Measurements from ENCODE around the gene ATP6V1F.

The ATP6V1F gene

GRCh38 chr7:128867842-128868623 is 5.4 kb downstream of the ATP6V1F start:
- no peak for DNase-seq (ENCODE audit: low read depth, low spot score)

- DNase-seq (ENCODE audit: low read depth, low spot score) = no peak
These were observed 6.0 kb downstream of the ATP6V1F start for GRCh38 chr7:128868624-128869137.

GRCh38 chr7:128869138-128869943 is 6.7 kb downstream of the ATP6V1F start:
- no peak for DNase-seq (ENCODE audit: low read depth, low spot score)

- DNase-seq (ENCODE audit: low read depth, low spot score) = no peak
These were observed 7.3 kb downstream of the ATP6V1F start for GRCh38 chr7:128869944-128870285.

- DNase-seq (ENCODE audit: low read depth, low spot score) = no peak
These were observed 8.4 kb downstream of the ATP6V1F start for GRCh38 chr7:128871050-128871449.

- no peak for DNase-seq (ENCODE audit: low read depth, low spot score)
These were observed 9.8 kb downstream of the ATP6V1F start for GRCh38 chr7:128872394-128872824.

- DNase-seq (ENCODE audit: low read depth, low spot score) = no peak
These were observed 10.6 kb downstream of the ATP6V1F start for GRCh38 chr7:128873234-128873633.

GRCh38 chr7:128874140-128875031 is 11.7 kb downstream of the ATP6V1F start:
- no peak for DNase-seq (ENCODE audit: low read depth, low spot score)

GRCh38 chr7:128875523-128875948 is 12.9 kb downstream of the ATP6V1F start:
- DNase-seq (ENCODE audit: low read depth, low spot score) = no peak

GRCh38 chr7:128876127-128876526 is 13.5 kb downstream of the ATP6V1F start:
- no peak for DNase-seq (ENCODE audit: low read depth, low spot score)

- DNase-seq (ENCODE audit: low read depth, low spot score) = no peak
These were observed 13.9 kb downstream of the ATP6V1F start for GRCh38 chr7:128876586-128876977.

- DNase-seq (ENCODE audit: low read depth, low spot score) = no peak
These were observed 14.5 kb downstream of the ATP6V1F start for GRCh38 chr7:128876978-128877755.

GRCh38 chr7:128877756-128878120 is 15.1 kb downstream of the ATP6V1F start:
- no peak for DNase-seq (ENCODE audit: low read depth, low spot score)

- DNase-seq (ENCODE audit: low read depth, low spot score) = no peak
These were observed 15.8 kb downstream of the ATP6V1F start for GRCh38 chr7:128878226-128879105.

GRCh38 chr7:128879461-128879938 is 16.8 kb downstream of the ATP6V1F start:
- no peak for DNase-seq (ENCODE audit: low read depth, low spot score)

- no peak for DNase-seq (ENCODE audit: low read depth, low spot score)
These were observed 17.5 kb downstream of the ATP6V1F start for GRCh38 chr7:128879939-128880746.

GRCh38 chr7:128880791-128881457 is 18.3 kb downstream of the ATP6V1F start:
- DNase-seq (ENCODE audit: low read depth, low spot score) = no peak

GRCh38 chr7:128881458-128882125 is 18.9 kb downstream of the ATP6V1F start:
- DNase-seq (ENCODE audit: low read depth, low spot score) = no peak
